ENCODE results near the gene KRTAP10-11.
"Not testable (repeated sequence)": the region's sequence is repeated elsewhere in the genome, so short reads cannot be mapped to it uniquely, and the experiment has no call there.

Gene KRTAP10-11

GRCh38 chr21:44686000-44686781, 40.0 kb downstream of the KRTAP10-11 start:
- H3K4me3 ChIP-seq (ENCODE audit: low read depth, low read length) = no peak overlapping the region
- no peak for TF ChIP-seq CTCF (IDR thresholded peaks at IDR 0.05; ENCODE audit: insufficient read depth, low read depth, low read length, missing control alignments)
- peak; percentile 36 for DNase-seq (ENCODE audit: low read depth)

DNA sequence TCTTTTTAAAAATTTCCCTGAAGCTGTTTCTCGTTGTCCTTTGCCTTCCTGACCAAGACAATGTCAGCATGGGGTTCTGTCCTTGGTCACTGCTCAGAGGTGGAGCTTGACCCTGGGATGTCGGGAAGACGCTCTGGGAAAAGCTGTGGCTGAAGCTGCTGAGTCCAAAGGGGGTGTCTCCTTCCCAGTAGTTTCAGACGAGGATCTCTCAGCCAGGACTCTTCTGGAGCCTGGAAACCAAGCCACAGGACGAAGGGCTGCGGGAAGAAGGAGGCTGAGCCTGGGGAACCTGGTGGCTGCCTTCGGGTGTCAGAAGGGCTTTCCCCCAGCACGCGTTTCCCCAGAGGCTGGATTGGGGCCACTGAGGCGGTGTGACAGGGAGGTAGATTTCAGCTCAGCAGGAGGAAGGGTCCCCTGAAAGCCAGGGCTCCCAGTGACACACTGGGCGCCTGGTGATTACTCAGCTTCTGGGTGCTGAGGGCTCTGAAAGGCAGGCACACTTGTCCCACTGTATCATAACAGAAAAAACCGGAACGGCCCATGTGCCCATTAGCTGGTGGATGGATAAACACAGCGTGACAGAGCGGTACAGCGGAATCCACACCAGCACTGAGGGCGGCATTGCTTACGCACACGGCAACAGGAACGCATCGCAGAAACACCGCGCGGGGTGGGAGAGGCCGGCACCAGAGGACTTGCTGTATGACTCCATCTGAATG, 40.8 kb downstream of the KRTAP10-11 start:
- DNase-seq (ENCODE audit: low read depth) = no peak
- H3K4me3 ChIP-seq (ENCODE audit: low read depth, low read length) = no peak overlapping the region
- TF ChIP-seq CTCF (IDR thresholded peaks at IDR 0.05; ENCODE audit: insufficient read depth, low read depth, low read length, missing control alignments) = no peak

GRCh38 chr21:44687671-44688070, 41.5 kb downstream of the KRTAP10-11 start:
- H3K4me3 ChIP-seq (ENCODE audit: low read depth, low read length) = no peak overlapping the region
- TF ChIP-seq CTCF (IDR thresholded peaks at IDR 0.05; ENCODE audit: insufficient read depth, low read depth, low read length, missing control alignments) = no peak
- no peak for DNase-seq (ENCODE audit: low read depth)

GRCh38 chr21:44689740-44690139, 43.5 kb downstream of the KRTAP10-11 start:
- DNase-seq (ENCODE audit: low read depth); H3K4me3 ChIP-seq (ENCODE audit: low read depth, low read length): not testable (repeated sequence)

DNA sequence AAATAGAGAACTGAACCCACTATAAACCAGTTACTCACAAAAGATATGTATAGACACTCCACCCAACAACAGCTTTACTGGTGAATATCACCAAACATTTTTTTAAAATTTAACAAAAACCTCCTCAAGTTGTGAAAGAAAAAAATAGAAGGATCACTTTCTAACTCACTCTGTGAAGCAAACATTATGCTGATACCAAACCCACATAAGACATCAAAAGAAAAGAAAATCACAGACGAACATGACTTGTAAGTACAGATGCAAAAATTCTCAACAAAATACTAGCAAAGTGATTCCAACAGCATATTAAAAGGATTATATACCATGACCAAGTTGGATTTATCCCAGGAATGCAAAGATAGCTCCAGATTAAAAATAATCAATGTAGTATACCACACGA, 45.5 kb downstream of the KRTAP10-11 start:
- no peak for TF ChIP-seq CTCF (IDR thresholded peaks at IDR 0.05; ENCODE audit: insufficient read depth, low read depth, low read length, missing control alignments)
- no peak overlapping the region for H3K4me3 ChIP-seq (ENCODE audit: low read depth, low read length)
- DNase-seq (ENCODE audit: low read depth) = no peak

- DNase-seq (ENCODE audit: low read depth) = no peak
- TF ChIP-seq CTCF (IDR thresholded peaks at IDR 0.05; ENCODE audit: insufficient read depth, low read depth, low read length, missing control alignments) = no peak
- no peak overlapping the region for H3K4me3 ChIP-seq (ENCODE audit: low read depth, low read length)
Measured at GRCh38 chr21:44692798-44693512, 46.7 kb downstream of the KRTAP10-11 start.

- TF ChIP-seq CTCF (IDR thresholded peaks at IDR 0.05; ENCODE audit: insufficient read depth, low read depth, low read length, missing control alignments) = no peak
- no peak overlapping the region for H3K4me3 ChIP-seq (ENCODE audit: low read depth, low read length)
- DNase-seq (ENCODE audit: low read depth) = no peak
Measured at GRCh38 chr21:44694776-44695175, 48.6 kb downstream of the KRTAP10-11 start.
